ENCODE results near the gene PDK3. TPM values are rescaled to one million over a fixed set of nuclear protein-coding genes. Genes with fewer than 3 reads are reported as not detected.

PDK3 gene
- total and polyA plus RNA-seq, 12 donors: 2.1 to 21.4 (median 8.7) TPM

GRCh38 chrX:24498975-24499374 lies 33.9 kb downstream of the PDK3 start:
- WGBS, 4 donors: 33 to 51% (median 43%) methylated on average over 2 of the region's 2 CpGs
- H3K36me3 ChIP-seq (replicated peaks in 1 of 2): no peaks in the 10 kb centered on the region
- no peak for DNase-seq
- H3K9me3 ChIP-seq (replicated peaks in 1 of 3): no peaks in the 10 kb centered on the region
- H3K4me3 ChIP-seq: no peak overlapping the region
- TF ChIP-seq CTCF (IDR thresholded peaks at IDR 0.05): peak; percentile 36 to 64 (median 53)
- TF ChIP-seq POLR2A (IDR thresholded peaks at IDR 0.05): no peak
- H3K27ac ChIP-seq: no peak overlapping the region
- H3K27me3 ChIP-seq: peaks cover 4% of the 10 kb centered on the region
- intact Hi-C loops (cut with DNase I): loop anchor here in 1 of 2 donors (5.0 kb wide), 1 partner anchor 102 kb away; no protein-coding TSS in a partner anchor
- peaks cover 0 to 6% of the 10 kb centered on the region in 2 donors for H3K4me1 ChIP-seq (replicated peaks in 1 of 2)

GRCh38 chrX:24506082-24506481 lies 41.0 kb downstream of the PDK3 start:
- DNase-seq: no peak
- TF ChIP-seq POLR2A (IDR thresholded peaks at IDR 0.05): no peak
- no peak for TF ChIP-seq CTCF (IDR thresholded peaks at IDR 0.05)
- Histone ChIP-seq H3K4me3 (no peak overlapping the region), H3K27me3 (no peaks in the 10 kb centered on the region), H3K4me1 (replicated peaks in 1 of 2) (no peaks in the 10 kb centered on the region), H3K27ac (no peak overlapping the region), H3K9me3 (replicated peaks in 1 of 3) (no peaks in the 10 kb centered on the region), H3K36me3 (replicated peaks in 1 of 2) (no peaks in the 10 kb centered on the region)
- WGBS, 4 donors: 25 to 73% (median 73%) methylated on average over 1 of the region's 1 CpG; no CpG with 5 or more reads in 1 of the 4 donors
- intact Hi-C loops (cut with DNase I): no loop called here

GRCh38 chrX:24508375-24508774 lies 43.3 kb downstream of the PDK3 start:
- intact Hi-C loops (cut with DNase I): no loop called here
- Histone ChIP-seq H3K4me3 (no peak overlapping the region), H3K27me3 (no peaks in the 10 kb centered on the region), H3K36me3 (replicated peaks in 1 of 2) (no peaks in the 10 kb centered on the region), H3K9me3 (replicated peaks in 1 of 3) (no peaks in the 10 kb centered on the region), H3K27ac (no peak overlapping the region), H3K4me1 (replicated peaks in 1 of 2) (no peaks in the 10 kb centered on the region)
- TF ChIP-seq POLR2A (IDR thresholded peaks at IDR 0.05) (no peak), CTCF (IDR thresholded peaks at IDR 0.05) (no peak)
- DNase-seq: no peak
- WGBS, 4 donors: 78 to 92% (median 88%) methylated on average over 8 of the region's 8 CpGs

GRCh38 chrX:24513416-24513815 lies 48.3 kb downstream of the PDK3 start:
- Histone ChIP-seq H3K9me3 (replicated peaks in 1 of 3) (no peaks in the 10 kb centered on the region), H3K4me1 (replicated peaks in 1 of 2) (no peaks in the 10 kb centered on the region), H3K36me3 (replicated peaks in 1 of 2) (no peaks in the 10 kb centered on the region), H3K4me3 (no peak overlapping the region), H3K27me3 (peaks cover 10% of the 10 kb centered on the region), H3K27ac (no peak overlapping the region)
- DNase-seq: no peak
- intact Hi-C loops (cut with DNase I): no loop called here
- TF ChIP-seq CTCF (IDR thresholded peaks at IDR 0.05) (no peak), POLR2A (IDR thresholded peaks at IDR 0.05) (no peak)
- 61 to 82% (median 66%) methylated on average over 5 of the region's 5 CpGs for WGBS, 4 donors
